Measurements from ENCODE around the gene GPC6.

DNA sequence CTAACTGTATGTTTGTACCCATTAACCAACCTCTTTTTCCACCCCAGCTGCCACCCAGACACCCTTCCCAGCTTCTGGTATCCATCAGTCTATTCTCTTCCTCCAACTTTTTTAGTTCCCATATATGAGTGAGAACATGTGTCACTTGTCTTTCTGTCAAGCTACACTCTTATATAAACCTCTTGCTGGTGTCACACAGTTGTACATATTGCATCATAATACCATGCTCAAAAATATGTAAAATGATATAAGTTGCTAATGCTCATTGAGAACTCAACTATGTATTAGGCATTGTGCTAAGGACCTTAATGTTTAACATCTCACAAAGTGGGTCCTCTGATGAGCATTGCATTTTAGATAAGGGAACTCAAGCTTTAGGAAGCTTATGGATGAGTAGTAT, 395.4 kb downstream of the GPC6 start:
- TF ChIP-seq, protein P1, sequence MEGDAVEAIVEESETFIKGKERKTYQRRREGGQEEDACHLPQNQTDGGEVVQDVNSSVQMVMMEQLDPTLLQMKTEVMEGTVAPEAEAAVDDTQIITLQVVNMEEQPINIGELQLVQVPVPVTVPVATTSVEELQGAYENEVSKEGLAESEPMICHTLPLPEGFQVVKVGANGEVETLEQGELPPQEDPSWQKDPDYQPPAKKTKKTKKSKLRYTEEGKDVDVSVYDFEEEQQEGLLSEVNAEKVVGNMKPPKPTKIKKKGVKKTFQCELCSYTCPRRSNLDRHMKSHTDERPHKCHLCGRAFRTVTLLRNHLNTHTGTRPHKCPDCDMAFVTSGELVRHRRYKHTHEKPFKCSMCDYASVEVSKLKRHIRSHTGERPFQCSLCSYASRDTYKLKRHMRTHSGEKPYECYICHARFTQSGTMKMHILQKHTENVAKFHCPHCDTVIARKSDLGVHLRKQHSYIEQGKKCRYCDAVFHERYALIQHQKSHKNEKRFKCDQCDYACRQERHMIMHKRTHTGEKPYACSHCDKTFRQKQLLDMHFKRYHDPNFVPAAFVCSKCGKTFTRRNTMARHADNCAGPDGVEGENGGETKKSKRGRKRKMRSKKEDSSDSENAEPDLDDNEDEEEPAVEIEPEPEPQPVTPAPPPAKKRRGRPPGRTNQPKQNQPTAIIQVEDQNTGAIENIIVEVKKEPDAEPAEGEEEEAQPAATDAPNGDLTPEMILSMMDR (IDR thresholded peaks at IDR 0.05; ENCODE audit: low read length), result no peak
- TF ChIP-seq EZH2phosphoT487 (IDR thresholded peaks at IDR 0.05; ENCODE audit: low read length), result no peak
